NCI-H2029 treated with DMSO at 0.1 percent for 48 hours (cell line): ENCODE results near the gene HLA-DOA.

ENCODE experiments used
- DNase-seq: peaks from one replicate; lab custom pipeline; 2025; lab: John Stamatoyannopoulos, UW

The HLA-DOA gene

GRCh38 chr6:32963866-32964265 lies 45.5 kb downstream of the HLA-DOA start:
- no peak for DNase-seq

DNA sequence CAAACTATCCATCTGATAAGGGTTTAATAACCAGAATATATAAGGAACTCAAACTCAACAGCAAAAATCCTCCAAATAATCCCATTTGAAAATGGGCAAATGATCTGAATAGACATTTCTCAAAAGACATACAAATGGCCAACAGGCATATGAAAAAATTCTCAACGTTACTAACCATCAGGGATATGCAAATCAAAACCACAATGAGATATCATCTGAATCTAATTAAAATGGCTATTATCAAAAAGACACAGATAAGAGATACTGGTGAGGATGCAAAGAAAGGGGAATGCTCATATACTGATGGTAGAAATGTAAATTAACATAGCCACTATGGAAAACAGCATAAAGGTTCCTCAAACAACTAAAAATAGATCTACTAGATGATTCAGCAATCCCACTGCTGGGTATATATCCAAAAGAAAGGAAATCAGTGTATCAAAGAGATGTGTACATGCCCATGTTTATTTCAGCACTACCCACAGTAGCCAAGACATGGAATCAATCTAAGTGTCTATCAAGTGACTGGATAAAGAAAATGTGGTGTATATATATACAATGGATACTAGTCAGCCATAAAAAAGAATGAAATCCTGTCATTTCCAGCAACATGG lies 47.1 kb downstream of the HLA-DOA start:
- no peak for DNase-seq

DNA sequence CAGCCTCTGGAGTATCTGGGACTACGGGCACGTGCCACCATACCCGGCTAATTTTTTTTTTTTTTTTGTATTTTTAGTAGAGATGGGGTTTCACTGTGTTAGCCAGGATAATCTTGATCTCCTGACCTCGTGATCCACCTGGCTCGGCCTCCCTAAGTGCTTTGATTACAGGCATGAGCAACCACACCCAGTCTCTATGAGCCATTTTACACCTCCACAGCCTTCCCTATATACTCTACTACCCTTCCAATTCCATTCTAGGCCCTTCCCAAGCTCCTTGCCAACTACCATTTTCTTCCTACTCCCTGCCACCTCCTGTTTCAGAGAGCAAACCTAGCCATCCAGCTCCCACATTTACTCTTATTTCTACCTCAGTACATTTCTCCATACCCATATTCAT lies 48.8 kb downstream of the HLA-DOA start:
- no peak for DNase-seq

DNA sequence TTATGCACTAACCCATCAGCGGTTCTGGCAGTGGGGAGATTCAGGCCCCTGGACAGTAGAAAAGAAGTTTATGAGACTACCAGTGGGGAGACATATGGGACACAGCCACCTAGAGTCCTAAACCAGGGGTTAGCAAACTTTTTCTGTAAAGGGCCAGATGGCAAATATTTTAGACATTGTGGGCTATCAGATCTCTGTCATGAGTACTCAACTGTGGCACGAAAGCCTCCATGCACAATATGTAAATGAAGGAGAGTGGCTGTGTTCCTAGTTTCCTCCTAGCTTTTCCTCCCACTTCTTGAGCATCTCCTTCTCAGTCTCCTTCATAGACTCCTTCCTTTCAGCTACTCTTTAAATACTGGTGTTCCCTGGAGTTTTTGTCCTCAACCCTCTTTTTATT lies 53.2 kb downstream of the HLA-DOA start:
- no peak for DNase-seq

DNA sequence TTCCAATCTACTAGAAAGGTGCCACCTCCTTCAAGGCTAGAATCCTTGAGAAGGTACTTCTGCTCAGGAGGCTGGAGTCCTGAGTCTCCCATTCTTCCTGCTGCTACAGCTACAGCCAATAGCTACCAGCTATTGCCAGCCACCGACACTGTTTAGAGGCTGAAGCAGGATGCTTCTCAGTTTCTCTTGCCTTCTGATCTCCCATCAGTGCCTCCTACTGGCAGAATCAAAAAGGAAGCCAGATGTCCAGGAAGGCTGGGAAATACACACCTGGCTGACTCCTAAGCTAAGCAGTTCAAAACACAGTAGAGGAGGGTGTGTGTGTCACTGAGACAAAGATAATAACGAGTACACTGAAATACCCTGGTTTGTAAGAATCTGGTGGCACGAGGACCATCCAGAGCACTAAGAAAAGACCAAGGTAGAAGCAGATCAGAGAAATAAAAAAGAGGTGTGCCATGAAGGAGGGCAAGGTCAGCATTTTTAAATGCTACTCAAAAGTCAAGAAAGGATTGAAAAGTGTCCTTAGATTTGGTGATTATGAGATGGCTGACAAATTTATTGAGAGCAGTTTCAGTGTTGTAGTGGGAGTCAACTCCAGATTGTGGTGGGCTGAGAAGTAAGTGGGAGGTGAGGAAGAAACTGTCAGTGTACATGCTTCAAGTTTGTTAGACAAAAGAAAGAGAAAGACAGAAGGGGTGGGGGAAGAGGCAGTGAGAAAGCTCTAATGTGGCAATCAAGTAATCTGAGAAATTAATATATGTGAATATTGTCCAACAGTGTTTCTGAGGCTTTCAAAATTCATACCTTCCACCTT lies 54.2 kb downstream of the HLA-DOA start:
- no peak for DNase-seq

- DNase-seq = no peak
Measured at GRCh38 chr6:32954267-32954666, 55.1 kb downstream of the HLA-DOA start.
